ENCODE data around the gene DNAJB13.
"Not testable (repeated sequence)": the region's sequence is repeated elsewhere in the genome, so short reads cannot be mapped to it uniquely, and the experiment has no call there.

The DNAJB13 gene

DNA sequence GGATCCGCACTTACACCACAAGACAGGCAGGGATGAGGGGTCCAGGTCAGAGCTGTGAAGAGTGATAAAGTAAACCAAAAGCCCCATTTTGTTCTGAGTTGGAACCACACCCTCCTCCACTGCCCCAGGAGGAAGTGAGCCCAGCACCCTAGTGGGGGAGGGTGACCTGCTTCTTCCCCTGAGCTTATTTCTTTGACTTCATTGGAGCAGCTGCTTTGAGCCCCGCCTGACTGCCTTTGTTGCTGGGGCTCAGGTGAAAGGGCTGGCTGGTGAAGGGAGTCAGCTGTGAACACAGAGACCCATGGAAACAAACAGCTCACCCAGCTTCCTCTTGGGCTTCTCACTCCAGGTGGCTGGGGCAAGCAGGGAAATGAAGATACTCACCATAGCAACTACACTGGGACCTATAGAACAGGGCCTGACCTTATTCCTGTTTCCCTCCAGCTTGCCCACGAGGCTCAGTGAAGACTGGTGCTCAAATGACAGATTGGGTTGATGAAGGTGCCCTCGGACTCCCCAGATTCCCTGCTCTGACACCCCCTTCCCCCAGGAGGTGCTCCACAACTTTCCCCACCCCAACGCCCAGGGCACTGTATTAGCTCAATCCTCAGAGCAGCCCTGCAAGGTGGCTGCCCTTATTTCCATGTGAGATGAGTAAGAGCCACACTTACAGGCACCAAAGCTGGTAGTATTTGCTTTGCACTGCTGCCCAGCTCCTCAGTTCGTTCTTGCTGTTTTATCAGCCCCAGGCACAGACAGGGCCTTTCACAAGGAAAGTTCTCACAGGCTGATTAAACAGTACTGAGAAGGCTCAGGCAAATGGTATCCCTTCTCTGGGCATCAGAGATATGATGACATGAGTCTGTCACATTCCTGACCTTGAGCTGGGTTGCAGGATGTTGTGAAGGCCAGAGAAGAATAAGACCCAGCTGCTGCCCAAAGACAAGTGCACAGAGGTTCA, 29.5 kb downstream of the DNAJB13 start:
- Histone ChIP-seq H3K4me2 (ENCODE audit: low read length) (no peak overlapping the region), H3K9ac (ENCODE audit: low read depth, low read length) (no peak overlapping the region), H3K4me3 (ENCODE audit: low read length) (no peak overlapping the region), H3K9me3 (replicated peaks; ENCODE audit: low read length) (no peaks in the 10 kb centered on the region), H3K36me3 (ENCODE audit: insufficient read depth, low read length) (no peaks in the 10 kb centered on the region), H3K4me1 (ENCODE audit: control insufficient read depth, insufficient read depth, low read length) (peaks cover 13% of the 10 kb centered on the region), H3K27me3 (ENCODE audit: control insufficient read depth, insufficient read depth, low read length) (no peaks in the 10 kb centered on the region)

DNA sequence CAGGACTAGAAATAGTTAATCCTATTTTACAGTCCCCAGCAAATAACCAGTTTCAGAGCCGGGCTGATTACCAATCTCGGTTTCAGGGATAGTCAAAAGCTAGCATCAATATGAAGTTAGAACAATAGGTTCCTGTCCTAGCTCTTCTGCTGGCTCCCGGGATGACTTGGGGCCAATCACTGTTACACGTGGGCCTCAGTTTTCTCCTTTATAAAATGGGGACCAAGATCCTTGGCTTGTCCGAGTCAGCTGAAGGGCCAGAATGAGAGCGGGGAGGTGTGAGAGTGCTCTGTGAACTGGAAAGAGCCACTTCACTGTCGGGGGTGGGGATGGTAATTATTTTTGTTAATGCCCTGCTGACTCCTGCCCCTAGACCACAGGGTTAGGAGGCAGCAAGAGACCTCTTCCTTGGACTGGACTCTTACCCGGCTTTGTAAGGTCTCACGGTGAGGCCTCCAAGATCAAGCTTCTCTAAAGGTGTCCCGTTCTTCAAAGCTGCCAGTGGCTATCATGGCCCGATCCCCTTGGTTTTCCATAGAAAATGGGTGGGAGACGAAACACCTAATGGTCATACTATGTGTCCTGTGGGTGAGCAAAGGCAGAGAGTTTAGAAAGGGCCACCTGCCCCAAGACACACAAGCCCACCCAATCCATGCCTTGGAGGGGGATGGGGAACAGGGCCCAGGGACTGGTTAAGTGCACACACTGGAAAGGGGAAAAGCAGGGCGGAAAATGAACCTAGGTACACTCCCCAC, 30.4 kb downstream of the DNAJB13 start:
- H3K36me3 ChIP-seq (ENCODE audit: insufficient read depth, low read length): no peaks in the 10 kb centered on the region
- no peak overlapping the region for H3K9ac ChIP-seq (ENCODE audit: low read depth, low read length)
- H3K4me3 ChIP-seq (ENCODE audit: low read length): no peak overlapping the region
- no peaks in the 10 kb centered on the region for H3K27me3 ChIP-seq (ENCODE audit: control insufficient read depth, insufficient read depth, low read length)
- peak overlapping the region; percentile 100 for H3K4me2 ChIP-seq (ENCODE audit: low read length)
- no peaks in the 10 kb centered on the region for H3K9me3 ChIP-seq (replicated peaks; ENCODE audit: low read length)
- peaks cover 13% of the 10 kb centered on the region for H3K4me1 ChIP-seq (ENCODE audit: control insufficient read depth, insufficient read depth, low read length)

DNA sequence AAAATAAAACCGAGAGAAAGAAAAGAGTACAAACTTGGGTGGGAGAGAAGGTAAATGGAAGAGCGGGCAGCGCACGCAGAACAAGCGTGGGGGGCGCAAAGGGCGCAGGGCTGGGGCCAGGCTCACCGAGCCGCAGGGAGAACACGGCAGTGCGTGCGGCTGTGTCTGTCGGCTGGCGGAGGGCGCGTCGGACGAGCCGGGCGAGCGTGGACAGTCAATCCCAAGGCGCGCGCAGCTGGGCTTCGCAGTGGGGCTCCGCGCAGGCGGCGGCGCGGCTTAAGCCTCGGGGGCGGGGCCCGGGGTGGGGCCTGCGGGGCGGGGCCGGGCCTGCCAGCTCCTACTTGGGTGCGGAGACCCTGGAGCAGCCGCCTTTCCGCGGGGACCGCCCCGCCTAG, 31.8 kb downstream of the DNAJB13 start, which contains the start of gene UCP2:
UCP2 (minus strand) TSS at position 249 of the 395 bp plus-strand sequence. CDS start 4,465 bp downstream, outside the sequence.
- Histone ChIP-seq H3K4me1 (ENCODE audit: control insufficient read depth, insufficient read depth, low read length) (peaks cover 13% of the 10 kb centered on the region), H3K9ac (ENCODE audit: low read depth, low read length) (peak within 1 kb of the TSS; percentile 79), H3K9me3 (replicated peaks; ENCODE audit: low read length) (no peaks in the 10 kb centered on the region), H3K27me3 (ENCODE audit: control insufficient read depth, insufficient read depth, low read length) (no peaks in the 10 kb centered on the region), H3K4me2 (ENCODE audit: low read length) (peak within 1 kb of the TSS; percentile 100), H3K4me3 (ENCODE audit: low read length) (peak within 1 kb of the TSS; percentile 85), H3K36me3 (ENCODE audit: insufficient read depth, low read length) (no peaks in the 10 kb centered on the region)

DNA sequence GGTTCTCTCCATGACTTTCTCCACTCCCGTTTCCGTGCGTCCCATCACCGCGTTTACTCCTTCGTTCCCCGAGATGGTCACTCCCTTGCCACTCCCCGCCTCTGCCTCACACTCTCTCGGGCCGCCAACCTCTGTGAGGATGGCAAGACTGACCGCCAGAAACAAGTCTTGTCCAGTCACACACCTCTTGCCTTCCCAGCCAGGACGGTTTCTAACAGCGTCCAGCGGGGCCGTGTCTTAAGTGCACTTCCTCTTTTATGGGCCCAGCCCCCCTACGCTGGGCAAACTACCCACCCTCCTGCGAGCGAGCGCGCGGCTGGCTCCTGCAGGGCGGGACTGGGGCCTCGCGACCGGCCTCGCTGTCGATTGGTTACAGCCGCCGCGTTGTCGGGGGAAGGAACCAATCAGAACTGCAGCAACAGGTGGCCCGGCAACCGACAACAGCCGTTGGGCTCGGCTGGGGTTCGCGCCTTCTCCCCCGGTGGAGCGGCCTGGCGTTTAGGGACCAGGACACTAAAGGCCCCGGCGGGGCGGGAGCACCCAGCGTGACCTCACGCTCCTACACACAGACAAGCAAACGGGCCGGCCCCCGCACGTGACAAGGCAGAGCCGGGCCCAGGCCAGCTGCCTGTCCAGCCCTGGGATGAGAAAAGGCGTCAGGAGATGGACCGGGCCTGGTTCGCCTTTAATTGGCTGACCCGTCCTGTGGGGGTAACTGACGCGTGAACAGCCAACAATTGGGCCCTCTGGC, 32.3 kb downstream of the DNAJB13 start:
- Histone ChIP-seq H3K4me1 (ENCODE audit: control insufficient read depth, insufficient read depth, low read length) (peaks cover 13% of the 10 kb centered on the region), H3K36me3 (ENCODE audit: insufficient read depth, low read length) (no peaks in the 10 kb centered on the region), H3K4me2 (ENCODE audit: low read length) (peak overlapping the region; percentile 100), H3K9me3 (replicated peaks; ENCODE audit: low read length) (no peaks in the 10 kb centered on the region), H3K4me3 (ENCODE audit: low read length) (peak overlapping the region; percentile 85), H3K9ac (ENCODE audit: low read depth, low read length) (peak overlapping the region; percentile 79), H3K27me3 (ENCODE audit: control insufficient read depth, insufficient read depth, low read length) (no peaks in the 10 kb centered on the region)

DNA sequence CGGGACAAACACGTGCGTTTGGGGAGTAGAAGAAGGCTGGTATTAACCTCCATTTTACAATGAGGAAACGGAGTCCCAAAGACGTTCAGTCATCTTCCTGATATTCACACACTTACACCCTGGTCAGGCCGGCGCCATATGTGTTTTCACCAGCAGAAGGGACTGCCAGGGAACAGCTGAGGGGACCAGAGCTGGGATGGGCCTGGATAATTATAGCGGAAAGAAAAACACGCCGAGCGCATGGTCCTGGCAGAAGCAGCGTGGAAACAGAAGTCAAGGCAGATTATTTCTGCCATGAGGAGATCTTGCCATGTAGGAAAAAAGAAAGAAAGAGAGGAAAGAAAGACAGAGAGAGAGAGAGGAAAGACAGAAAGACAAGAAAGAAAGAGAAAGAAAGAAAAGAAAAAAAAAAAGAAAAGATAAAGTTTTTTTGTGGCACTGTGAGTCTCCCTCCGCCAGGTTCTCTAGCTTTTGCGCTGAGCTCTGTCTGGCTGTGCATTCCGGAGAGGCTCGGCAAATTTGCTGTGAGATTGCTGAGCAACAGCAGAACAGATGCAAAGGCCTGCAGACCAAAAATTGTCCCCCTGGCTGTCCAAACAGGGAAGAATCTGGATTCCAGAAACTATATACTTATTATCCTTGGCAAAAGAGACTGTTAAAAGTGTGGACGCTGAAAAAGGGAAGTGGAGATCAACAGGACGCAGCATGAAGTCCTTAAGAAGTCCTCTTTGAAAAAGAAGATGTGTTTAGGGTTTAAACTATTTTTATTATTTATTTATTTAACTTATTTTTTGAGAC, 33.1 kb downstream of the DNAJB13 start:
- Histone ChIP-seq H3K9me3 (replicated peaks; ENCODE audit: low read length) (no peaks in the 10 kb centered on the region), H3K9ac (ENCODE audit: low read depth, low read length) (peak overlapping the region; percentile 79), H3K4me2 (ENCODE audit: low read length) (peak overlapping the region; percentile 100), H3K36me3 (ENCODE audit: insufficient read depth, low read length) (no peaks in the 10 kb centered on the region), H3K4me3 (ENCODE audit: low read length) (peak overlapping the region; percentile 85), H3K27me3 (ENCODE audit: control insufficient read depth, insufficient read depth, low read length) (no peaks in the 10 kb centered on the region), H3K4me1 (ENCODE audit: control insufficient read depth, insufficient read depth, low read length) (peaks cover 13% of the 10 kb centered on the region)

DNA sequence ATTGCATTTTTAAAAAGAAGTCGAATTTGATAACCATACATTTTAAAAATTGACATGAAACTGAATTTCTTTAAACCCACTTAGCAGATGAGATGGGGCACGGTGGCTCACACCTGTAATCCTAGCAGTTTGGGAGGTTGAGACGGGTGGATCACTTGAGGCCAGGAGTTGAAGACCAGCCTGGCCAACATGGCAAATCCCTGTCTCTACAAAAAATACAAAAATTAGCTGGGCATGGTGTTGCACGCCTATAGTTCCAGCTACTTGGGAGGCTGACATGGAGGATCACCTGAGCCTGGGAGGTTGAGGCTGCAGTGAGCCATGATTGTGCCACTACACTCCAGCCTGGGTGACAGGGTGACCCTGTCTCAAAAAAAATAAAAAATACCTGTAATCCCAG, 34.8 kb downstream of the DNAJB13 start:
- not testable (repeated sequence) for H3K9ac ChIP-seq (ENCODE audit: low read depth, low read length); H3K36me3 ChIP-seq (ENCODE audit: insufficient read depth, low read length); H3K27me3 ChIP-seq (ENCODE audit: control insufficient read depth, insufficient read depth, low read length); H3K4me3 ChIP-seq (ENCODE audit: low read length); H3K9me3 ChIP-seq (replicated peaks; ENCODE audit: low read length); H3K4me2 ChIP-seq (ENCODE audit: low read length)
- H3K4me1 ChIP-seq (ENCODE audit: control insufficient read depth, insufficient read depth, low read length): peaks cover 13% of the 10 kb centered on the region

DNA sequence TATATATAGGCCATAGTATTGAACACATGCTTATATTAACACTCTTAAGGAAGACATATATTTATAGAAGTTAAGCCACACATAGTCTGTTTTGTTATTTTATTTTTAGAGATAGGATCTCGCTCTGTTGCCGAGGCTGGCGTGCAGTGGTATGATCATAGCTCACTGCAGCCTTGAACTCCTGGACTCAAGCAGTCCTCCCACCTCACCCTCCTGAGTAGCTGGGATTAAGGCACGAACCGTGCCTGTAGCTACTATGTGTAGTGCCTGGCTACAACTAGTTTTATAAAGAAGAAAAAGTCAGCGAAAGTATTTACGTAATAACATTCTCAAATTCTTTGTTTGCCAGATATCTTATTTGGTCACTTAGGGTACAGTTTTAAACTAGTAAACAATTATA, 37.4 kb downstream of the DNAJB13 start:
- no peak overlapping the region for H3K4me2 ChIP-seq (ENCODE audit: low read length)
- H3K4me1 ChIP-seq (ENCODE audit: control insufficient read depth, insufficient read depth, low read length): peaks cover 7% of the 10 kb centered on the region
- no peaks in the 10 kb centered on the region for H3K27me3 ChIP-seq (ENCODE audit: control insufficient read depth, insufficient read depth, low read length)
- no peak overlapping the region for H3K4me3 ChIP-seq (ENCODE audit: low read length)
- no peak overlapping the region for H3K9ac ChIP-seq (ENCODE audit: low read depth, low read length)
- no peaks in the 10 kb centered on the region for H3K36me3 ChIP-seq (ENCODE audit: insufficient read depth, low read length)
- H3K9me3 ChIP-seq (replicated peaks; ENCODE audit: low read length): no peaks in the 10 kb centered on the region

DNA sequence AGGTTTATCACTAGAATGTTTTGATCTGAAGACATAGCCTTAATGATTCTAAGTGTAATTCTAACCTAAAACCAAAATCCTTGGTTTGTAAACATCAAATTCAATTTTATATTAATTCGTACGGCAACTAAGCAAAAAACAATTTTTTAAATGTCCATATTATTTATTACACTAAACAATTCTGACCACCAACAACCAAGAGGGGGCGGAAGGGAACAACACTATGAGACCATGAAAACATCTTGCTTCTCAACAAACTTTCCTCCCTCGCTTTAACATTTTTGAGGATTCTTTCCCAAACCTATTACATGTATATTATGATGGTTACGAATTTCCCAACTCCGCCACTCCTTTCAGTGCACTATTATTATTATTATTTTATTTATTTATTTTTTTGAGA, 38.3 kb downstream of the DNAJB13 start:
- no peaks in the 10 kb centered on the region for H3K36me3 ChIP-seq (ENCODE audit: insufficient read depth, low read length)
- no peak overlapping the region for H3K4me3 ChIP-seq (ENCODE audit: low read length)

DNA sequence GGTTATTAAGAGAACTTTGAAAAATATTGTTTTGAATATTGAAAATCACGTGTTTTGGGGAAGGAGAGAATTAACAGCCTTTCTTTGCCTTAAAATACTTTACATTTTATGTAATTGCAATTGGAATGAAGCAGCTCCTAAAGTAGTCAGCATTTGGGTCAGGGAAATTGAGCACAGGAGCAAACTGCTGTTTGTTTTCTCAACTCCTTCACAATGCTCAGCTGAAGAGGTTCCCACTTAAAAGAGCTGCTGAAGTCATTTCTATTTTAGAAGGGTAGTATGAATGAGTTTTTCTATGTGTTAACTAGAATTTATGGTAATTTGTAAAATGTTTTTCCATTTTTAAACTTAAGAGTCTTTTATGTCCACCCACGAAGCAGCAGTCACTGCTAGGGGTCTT, 39.9 kb downstream of the DNAJB13 start:
- Histone ChIP-seq H3K9ac (ENCODE audit: low read depth, low read length) (no peak overlapping the region), H3K36me3 (ENCODE audit: insufficient read depth, low read length) (no peaks in the 10 kb centered on the region), H3K27me3 (ENCODE audit: control insufficient read depth, insufficient read depth, low read length) (no peaks in the 10 kb centered on the region), H3K4me1 (ENCODE audit: control insufficient read depth, insufficient read depth, low read length) (no peaks in the 10 kb centered on the region), H3K4me2 (ENCODE audit: low read length) (no peak overlapping the region), H3K9me3 (replicated peaks; ENCODE audit: low read length) (no peaks in the 10 kb centered on the region), H3K4me3 (ENCODE audit: low read length) (no peak overlapping the region)

More for the DNA sequence above, 38.3 kb downstream of the DNAJB13 start:
- H3K4me2 ChIP-seq (ENCODE audit: low read length): no peak overlapping the region
- H3K9ac ChIP-seq (ENCODE audit: low read depth, low read length): no peak overlapping the region
- H3K27me3 ChIP-seq (ENCODE audit: control insufficient read depth, insufficient read depth, low read length): no peaks in the 10 kb centered on the region
- H3K4me1 ChIP-seq (ENCODE audit: control insufficient read depth, insufficient read depth, low read length): no peaks in the 10 kb centered on the region
- H3K9me3 ChIP-seq (replicated peaks; ENCODE audit: low read length): no peaks in the 10 kb centered on the region

DNA sequence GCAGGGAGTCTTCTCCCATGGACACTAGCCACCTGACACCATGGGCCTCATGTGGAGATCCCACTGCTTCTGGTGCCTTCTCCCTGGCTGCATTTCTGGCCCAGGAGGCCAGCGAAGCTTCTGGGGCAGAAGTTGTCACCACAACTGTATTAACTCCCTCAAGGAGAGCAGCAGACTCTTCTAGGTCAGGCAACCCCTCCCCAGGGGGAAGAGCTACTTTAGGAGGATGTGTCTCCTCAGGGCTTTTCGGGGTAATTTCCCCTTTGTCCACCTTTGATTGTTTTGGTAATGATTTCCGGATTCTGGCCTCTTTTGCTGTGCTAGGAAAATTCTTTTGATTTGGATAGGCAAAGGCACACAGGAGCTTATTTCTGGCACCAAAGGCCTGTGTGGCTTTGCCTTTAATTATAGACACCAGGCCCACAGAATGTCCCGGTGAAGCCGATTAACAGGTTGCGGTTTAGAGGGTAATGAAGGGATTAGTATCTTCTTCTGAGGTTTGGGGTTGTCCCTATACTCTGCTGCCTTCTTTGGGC, 40.7 kb downstream of the DNAJB13 start:
- Histone ChIP-seq H3K27me3 (ENCODE audit: control insufficient read depth, insufficient read depth, low read length) (no peaks in the 10 kb centered on the region), H3K36me3 (ENCODE audit: insufficient read depth, low read length) (no peaks in the 10 kb centered on the region), H3K9me3 (replicated peaks; ENCODE audit: low read length) (no peaks in the 10 kb centered on the region), H3K4me2 (ENCODE audit: low read length) (no peak overlapping the region), H3K4me1 (ENCODE audit: control insufficient read depth, insufficient read depth, low read length) (no peaks in the 10 kb centered on the region), H3K4me3 (ENCODE audit: low read length) (no peak overlapping the region), H3K9ac (ENCODE audit: low read depth, low read length) (no peak overlapping the region)
